Natural killer cell (primary cell): ENCODE data around the gene PPP1R12C. TPM values are rescaled to one million over a fixed set of nuclear protein-coding genes. Genes with fewer than 3 reads are reported as not detected.

Source experiments
- ATAC-seq, 3 donors: fragments of 150-1000 bp in 2 of 3; fragments of 200-7000 bp in 1 of 3; cut with Tn5 transposase; 1 replicate in 1 of 3; 2 replicates in 2 of 3; pipeline ENCODE4 v1.10.0; 2021; ENCODE audit warnings: mild to moderate bottlenecking in 2 of 3, moderate library complexity in 2 of 3
- DNase-seq, 2 donors: peaks; one replicate each; pipeline versions ENCODE4 v3.0.0 to v3.0.0-alpha.2; 2013 to 2021; ENCODE audit warnings: mixed read lengths in 1 of 2
- H3K27ac ChIP-seq: one replicate; pipeline ENCODE4 v1.5.1; 2013; ENCODE audit warnings: mild to moderate bottlenecking, low read length
- H3K27me3 ChIP-seq: one replicate; pipeline ENCODE4 v1.6.1; 2013; ENCODE audit warnings: low read length; ENCODE audit not compliant: control insufficient read depth, insufficient read depth
- H3K36me3 ChIP-seq: one replicate; pipeline ENCODE4 v1.6.1; 2013; ENCODE audit warnings: low read length; ENCODE audit not compliant: control insufficient read depth, insufficient read depth
- H3K4me1 ChIP-seq: one replicate; pipeline ENCODE4 v1.6.1; 2013; ENCODE audit warnings: low read length; ENCODE audit not compliant: control insufficient read depth, insufficient read depth
- H3K4me3 ChIP-seq: one replicate; pipeline ENCODE4 v1.5.1; 2013; ENCODE audit warnings: low read length
- H3K9me3 ChIP-seq: one replicate; pipeline ENCODE4 v1.6.1; 2013; ENCODE audit warnings: low read length; ENCODE audit not compliant: control insufficient read depth, insufficient read depth
- H3K27ac Mint-ChIP-seq, 2 donors: one replicate each; pipeline ENCODE4 v1.8.0; 2022; ENCODE audit warnings: mild to moderate bottlenecking in 2 of 2, mixed read lengths in 2 of 2, moderate library complexity in 1 of 2
- H3K27me3 Mint-ChIP-seq, 2 donors: one replicate each; pipeline ENCODE4 v1.8.0; 2022; ENCODE audit warnings: low read depth in 2 of 2, mixed read lengths in 2 of 2
- H3K36me3 Mint-ChIP-seq: one replicate; pipeline ENCODE4 v1.8.0; 2022; ENCODE audit warnings: mixed read lengths
- H3K4me1 Mint-ChIP-seq, 2 donors: one replicate each; pipeline ENCODE4 v1.8.0; 2022; ENCODE audit warnings: mixed read lengths in 2 of 2
- H3K4me3 Mint-ChIP-seq: one replicate; pipeline ENCODE4 v1.8.0; 2022; ENCODE audit warnings: mild to moderate bottlenecking, moderate library complexity, mixed read lengths
- H3K9me3 Mint-ChIP-seq, 2 donors: one replicate each; pipeline ENCODE4 v1.8.0; 2022; ENCODE audit warnings: mixed read lengths in 2 of 2
- WGBS: methylation state at CpG from one replicate; pipeline ENCODE4 v1.1.7; 2013; ENCODE audit warnings: missing lambda C conversion rate; ENCODE audit not compliant: insufficient coverage; 5-methylcytosine and 5-hydroxymethylcytosine counted together
- intact Hi-C: fragments of 100-400 bp; cut with micrococcal nuclease; formaldehyde crosslinking; loops from one replicate; pipeline ENCODE4 v1.14.2; 2022
- total RNA-seq, 4 donors: library from RNA; stranded (reverse); fragments of 120-200 nt in 1 of 4; gene quantifications; one replicate each; pipeline versions ENCODE4 v1.2.3 to v1.2.4, GENCODE V29; 2013 to 2022
- TF ChIP-seq, protein P1 (sequence below): fragments of 200-600 bp; IDR thresholded peaks from one replicate; pipeline ENCODE4 v1.8.0; 2022; ENCODE audit warnings: antibody characterized with exemption

PPP1R12C gene
- total RNA-seq, 3 donors from 2014 or later (not counting 1 experiment from before 2014, with no cell fraction given), result 162 to 178 (median 174) TPM

- ATAC-seq (no peak), DNase-seq (no peak)
- H3K36me3 ChIP-seq, result peaks cover 5% of the 10 kb centered on the region
- no peak overlapping the region for H3K27ac ChIP-seq
- H3K4me3 ChIP-seq, result no peak overlapping the region
- Mint-ChIP-seq H3K27me3 (no peaks in the 10 kb centered on the region), H3K4me1 (peaks cover 42 to 54% of the 10 kb centered on the region in 2 donors), H3K4me3 (peak overlapping the region; percentile 96), H3K27ac (peak overlapping the region; percentile 89 to 98), H3K36me3 (no peaks in the 10 kb centered on the region), H3K9me3 (no peaks in the 10 kb centered on the region)
- WGBS, result 87% methylated on average over 12 of the region's 13 CpGs
- no peaks in the 10 kb centered on the region for H3K9me3 ChIP-seq
- H3K4me1 ChIP-seq, result peaks cover 51% of the 10 kb centered on the region
- TF ChIP-seq, protein P1, sequence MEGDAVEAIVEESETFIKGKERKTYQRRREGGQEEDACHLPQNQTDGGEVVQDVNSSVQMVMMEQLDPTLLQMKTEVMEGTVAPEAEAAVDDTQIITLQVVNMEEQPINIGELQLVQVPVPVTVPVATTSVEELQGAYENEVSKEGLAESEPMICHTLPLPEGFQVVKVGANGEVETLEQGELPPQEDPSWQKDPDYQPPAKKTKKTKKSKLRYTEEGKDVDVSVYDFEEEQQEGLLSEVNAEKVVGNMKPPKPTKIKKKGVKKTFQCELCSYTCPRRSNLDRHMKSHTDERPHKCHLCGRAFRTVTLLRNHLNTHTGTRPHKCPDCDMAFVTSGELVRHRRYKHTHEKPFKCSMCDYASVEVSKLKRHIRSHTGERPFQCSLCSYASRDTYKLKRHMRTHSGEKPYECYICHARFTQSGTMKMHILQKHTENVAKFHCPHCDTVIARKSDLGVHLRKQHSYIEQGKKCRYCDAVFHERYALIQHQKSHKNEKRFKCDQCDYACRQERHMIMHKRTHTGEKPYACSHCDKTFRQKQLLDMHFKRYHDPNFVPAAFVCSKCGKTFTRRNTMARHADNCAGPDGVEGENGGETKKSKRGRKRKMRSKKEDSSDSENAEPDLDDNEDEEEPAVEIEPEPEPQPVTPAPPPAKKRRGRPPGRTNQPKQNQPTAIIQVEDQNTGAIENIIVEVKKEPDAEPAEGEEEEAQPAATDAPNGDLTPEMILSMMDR, result no peak
- intact Hi-C loops, result loop anchor here (5.0 kb wide), 1 partner anchor 33 kb away; no protein-coding TSS in a partner anchor
- H3K27me3 ChIP-seq, result no peaks in the 10 kb centered on the region
Measured at GRCh38 chr19:55115446-55116065, 1.9 kb downstream of the PPP1R12C start.

DNA sequence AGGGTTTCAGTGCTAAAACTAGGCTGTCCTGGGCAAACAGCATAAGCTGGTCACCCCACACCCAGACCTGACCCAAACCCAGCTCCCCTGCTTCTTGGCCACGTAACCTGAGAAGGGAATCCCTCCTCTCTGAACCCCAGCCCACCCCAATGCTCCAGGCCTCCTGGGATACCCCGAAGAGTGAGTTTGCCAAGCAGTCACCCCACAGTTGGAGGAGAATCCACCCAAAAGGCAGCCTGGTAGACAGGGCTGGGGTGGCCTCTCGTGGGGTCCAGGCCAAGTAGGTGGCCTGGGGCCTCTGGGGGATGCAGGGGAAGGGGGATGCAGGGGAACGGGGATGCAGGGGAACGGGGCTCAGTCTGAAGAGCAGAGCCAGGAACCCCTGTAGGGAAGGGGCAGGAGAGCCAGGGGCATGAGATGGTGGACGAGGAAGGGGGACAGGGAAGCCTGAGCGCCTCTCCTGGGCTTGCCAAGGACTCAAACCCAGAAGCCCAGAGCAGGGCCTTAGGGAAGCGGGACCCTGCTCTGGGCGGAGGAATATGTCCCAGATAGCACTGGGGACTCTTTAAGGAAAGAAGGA is 2.8 kb downstream of the PPP1R12C start:
- H3K36me3 ChIP-seq, result peaks cover 6% of the 10 kb centered on the region
- 98% methylated on average over 9 of the region's 9 CpGs for whole genome bisulfite sequencing
- no peaks in the 10 kb centered on the region for H3K27me3 Mint-ChIP-seq
- no peaks in the 10 kb centered on the region for H3K27me3 ChIP-seq
- peaks cover 42 to 54% of the 10 kb centered on the region in 2 donors for H3K4me1 Mint-ChIP-seq
- H3K4me3 Mint-ChIP-seq, result peak overlapping the region; percentile 96
- H3K4me1 ChIP-seq, result peaks cover 51% of the 10 kb centered on the region
- H3K9me3 ChIP-seq, result no peaks in the 10 kb centered on the region
- ATAC-seq, result no peak
- H3K4me3 ChIP-seq, result no peak overlapping the region
- DNase-seq, result no peak
- no peaks in the 10 kb centered on the region for H3K9me3 Mint-ChIP-seq
- H3K36me3 Mint-ChIP-seq, result no peaks in the 10 kb centered on the region
- TF ChIP-seq, protein P1, result no peak
- intact Hi-C loops, result loop anchor here (5.0 kb wide), 1 partner anchor 32 kb away; no protein-coding TSS in a partner anchor
- H3K27ac Mint-ChIP-seq, result peak overlapping the region; percentile 89 to 98
- no peak overlapping the region for H3K27ac ChIP-seq

DNA sequence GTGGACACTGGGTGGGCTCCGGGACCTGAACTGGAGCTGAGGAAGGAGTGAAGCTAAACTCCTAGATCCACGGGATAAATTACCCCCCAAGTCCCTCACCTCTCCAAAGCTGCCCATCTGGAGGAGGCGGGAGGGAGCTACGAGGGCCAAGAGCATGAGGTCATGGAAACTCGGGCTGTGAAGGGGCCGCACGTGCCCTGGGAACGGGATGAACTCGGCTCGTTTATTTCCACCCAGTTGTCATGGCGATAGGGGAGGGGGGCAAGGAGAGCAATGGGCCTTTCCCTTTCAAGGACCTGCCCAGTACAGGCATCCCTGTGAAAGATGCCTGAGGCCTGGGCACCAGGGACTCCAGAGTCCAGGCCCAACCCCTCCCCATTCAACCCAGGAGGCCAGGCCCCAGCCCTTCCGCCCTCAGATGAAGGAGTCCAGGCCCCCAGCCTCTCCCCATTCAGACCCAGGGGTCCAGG is 3.8 kb downstream of the PPP1R12C start:
- no peaks in the 10 kb centered on the region for H3K36me3 Mint-ChIP-seq
- H3K9me3 ChIP-seq, result no peaks in the 10 kb centered on the region
- no peaks in the 10 kb centered on the region for H3K27me3 ChIP-seq
- H3K4me1 ChIP-seq, result peaks cover 49% of the 10 kb centered on the region
- H3K4me1 Mint-ChIP-seq, result peaks cover 42 to 50% of the 10 kb centered on the region in 2 donors
- TF ChIP-seq, protein P1, result no peak
- intact Hi-C loops, result no loop called here
- H3K4me3 ChIP-seq, result no peak overlapping the region
- no peak overlapping the region for H3K27ac ChIP-seq
- 80% methylated on average over 12 of the region's 12 CpGs for WGBS
- DNase-seq, result no peak
- H3K9me3 Mint-ChIP-seq, result no peaks in the 10 kb centered on the region
- no peak overlapping the region for H3K27ac Mint-ChIP-seq
- no peaks in the 10 kb centered on the region for H3K27me3 Mint-ChIP-seq
- no peak for ATAC-seq
- H3K4me3 Mint-ChIP-seq, result no peak overlapping the region
- peaks cover 10% of the 10 kb centered on the region for H3K36me3 ChIP-seq
